HEK293 (cell line): ENCODE results near the gene LEMD1.

Experiments
- AEBP2 ChIP-seq: fragments of 450-650 bp; formaldehyde crosslinking; IDR thresholded peaks from 2 replicates; pipeline ENCODE4 v1.5.1; 2016; ENCODE audit warnings: missing biosample characterization, missing genetic modification characterization, borderline replicate concordance
- ELK4 ChIP-seq: IDR thresholded peaks from 2 replicates; pipeline ENCODE4 v1.6.1; 2011; ENCODE audit warnings: mild to moderate bottlenecking, low read depth, low read length, borderline replicate concordance
- GFI1B ChIP-seq: fragments of 450-650 bp; formaldehyde crosslinking; IDR thresholded peaks from 2 replicates; pipeline ENCODE4 v1.5.1; 2016; ENCODE audit warnings: missing biosample characterization, missing genetic modification characterization
- GLIS1 ChIP-seq: fragments of 450-650 bp; formaldehyde crosslinking; IDR thresholded peaks from 2 replicates; pipeline ENCODE4 v1.5.1; 2016; ENCODE audit warnings: missing biosample characterization, missing genetic modification characterization
- KLF16 ChIP-seq: fragments of 450-650 bp; formaldehyde crosslinking; IDR thresholded peaks from 2 replicates; pipeline ENCODE4 v1.5.1; 2017; ENCODE audit warnings: missing biosample characterization, missing genetic modification characterization
- OVOL3 ChIP-seq: fragments of 450-650 bp; formaldehyde crosslinking; IDR thresholded peaks from 2 replicates; pipeline ENCODE4 v1.5.1; 2016; ENCODE audit warnings: missing biosample characterization, missing genetic modification characterization
- SALL2 ChIP-seq: fragments of 450-650 bp; formaldehyde crosslinking; IDR thresholded peaks from 2 replicates; pipeline ENCODE4 v1.5.0; 2017; ENCODE audit warnings: missing biosample characterization, mild to moderate bottlenecking, missing genetic modification characterization, borderline replicate concordance
- SCRT2 ChIP-seq: fragments of 450-650 bp; formaldehyde crosslinking; IDR thresholded peaks from 2 replicates; pipeline ENCODE4 v1.5.1; 2016; ENCODE audit warnings: missing biosample characterization, missing genetic modification characterization
- SP7 ChIP-seq: fragments of 450-650 bp; formaldehyde crosslinking; IDR thresholded peaks from 2 replicates; pipeline ENCODE4 v1.5.1; 2016; ENCODE audit warnings: missing biosample characterization, missing genetic modification characterization
- TCF7L2 ChIP-seq: IDR thresholded peaks from 2 replicates; pipeline ENCODE4 v1.6.1; 2011; ENCODE audit warnings: low read depth, mild to moderate bottlenecking, inconsistent platforms, low read length, moderate library complexity, borderline replicate concordance
- ZBTB11 ChIP-seq: fragments of 450-650 bp; formaldehyde crosslinking; conservative IDR thresholded peaks from 2 replicates; pipeline ENCODE4 v1.5.1; 2016; ENCODE audit warnings: low read depth, missing biosample characterization, missing genetic modification characterization
- ZNF10 ChIP-seq: fragments of 450-650 bp; formaldehyde crosslinking; IDR thresholded peaks from 2 replicates; pipeline ENCODE4 v1.5.1; 2017; ENCODE audit warnings: missing biosample characterization, missing genetic modification characterization
- ZNF140 ChIP-seq: fragments of 450-650 bp; formaldehyde crosslinking; IDR thresholded peaks from 2 replicates; pipeline ENCODE4 v1.5.1; 2016; ENCODE audit warnings: missing biosample characterization, missing genetic modification characterization
- ZNF157 ChIP-seq: fragments of 450-650 bp; formaldehyde crosslinking; IDR thresholded peaks from 2 replicates; pipeline ENCODE4 v1.5.1; 2016; ENCODE audit warnings: missing biosample characterization, missing genetic modification characterization
- ZNF24 ChIP-seq: fragments of 450-650 bp; formaldehyde crosslinking; IDR thresholded peaks from 2 replicates; pipeline ENCODE4 v1.5.1; 2016; ENCODE audit warnings: missing biosample characterization, missing genetic modification characterization
- ZNF274 ChIP-seq, 2 experiments: fragments of 200-500 bp in 1 of 2; fragments of 450-650 bp in 1 of 2; sonication (Bioruptor generic) in 1 of 2; formaldehyde crosslinking in 1 of 2; IDR thresholded peaks; 2 replicates each; pipeline versions ENCODE4 v1.5.1 to v1.6.1; 2014 to 2016; ENCODE audit warnings: borderline replicate concordance in 1 of 2, inconsistent platforms in 1 of 2, low read length in 1 of 2, missing biosample characterization in 1 of 2, missing genetic modification characterization in 1 of 2
- ZNF391 ChIP-seq: fragments of 450-650 bp; formaldehyde crosslinking; IDR thresholded peaks from 2 replicates; pipeline ENCODE4 v1.5.1; 2016; ENCODE audit warnings: low read depth, missing biosample characterization, missing genetic modification characterization, borderline replicate concordance
- ZNF404 ChIP-seq: fragments of 450-650 bp; formaldehyde crosslinking; IDR thresholded peaks from 2 replicates; pipeline ENCODE4 v1.5.1; 2017; ENCODE audit warnings: missing biosample characterization, missing genetic modification characterization
- ZNF544 ChIP-seq: fragments of 450-650 bp; formaldehyde crosslinking; IDR thresholded peaks from 2 replicates; pipeline ENCODE4 v1.5.0; 2017; ENCODE audit warnings: missing biosample characterization, missing genetic modification characterization
- ZNF549 ChIP-seq: fragments of 450-650 bp; IDR thresholded peaks from 2 replicates; pipeline ENCODE4 v1.5.1; 2018; ENCODE audit warnings: missing biosample characterization, missing genetic modification characterization, mild to moderate bottlenecking, inconsistent platforms, moderate library complexity
- ZNF558 ChIP-seq: fragments of 450-650 bp; formaldehyde crosslinking; IDR thresholded peaks from 2 replicates; pipeline ENCODE4 v1.5.1; 2016; ENCODE audit warnings: missing biosample characterization, missing genetic modification characterization
- ZNF580 ChIP-seq: fragments of 450-650 bp; formaldehyde crosslinking; IDR thresholded peaks from 2 replicates; pipeline ENCODE4 v1.5.1; 2016; ENCODE audit warnings: missing biosample characterization, missing genetic modification characterization
- ZNF585B ChIP-seq: fragments of 450-650 bp; formaldehyde crosslinking; IDR thresholded peaks from 2 replicates; pipeline ENCODE4 v1.5.1; 2016; ENCODE audit warnings: missing biosample characterization, missing genetic modification characterization
- ZNF621 ChIP-seq: fragments of 450-650 bp; formaldehyde crosslinking; IDR thresholded peaks from 2 replicates; pipeline ENCODE4 v1.5.1; 2017; ENCODE audit warnings: missing biosample characterization, missing genetic modification characterization
- ZNF654 ChIP-seq: fragments of 450-650 bp; formaldehyde crosslinking; IDR thresholded peaks from 2 replicates; pipeline ENCODE4 v1.5.1; 2016; ENCODE audit warnings: low read depth, missing biosample characterization, missing genetic modification characterization
- ZNF785 ChIP-seq: fragments of 450-650 bp; formaldehyde crosslinking; IDR thresholded peaks from 2 replicates; pipeline ENCODE4 v1.5.1; 2016; ENCODE audit warnings: missing biosample characterization, missing genetic modification characterization
- ZSCAN16 ChIP-seq: fragments of 450-650 bp; formaldehyde crosslinking; IDR thresholded peaks from 2 replicates; pipeline ENCODE4 v1.5.1; 2016; ENCODE audit warnings: missing biosample characterization, missing genetic modification characterization
- TF ChIP-seq, protein P1 (sequence below): fragments of 450-650 bp; formaldehyde crosslinking; IDR thresholded peaks from 2 replicates; pipeline ENCODE4 v1.5.1; 2016; ENCODE audit warnings: missing biosample characterization, missing genetic modification characterization
- TF ChIP-seq, protein P2 (sequence below): fragments of 450-650 bp; formaldehyde crosslinking; IDR thresholded peaks from 2 replicates; pipeline ENCODE4 v1.5.1; 2017; ENCODE audit warnings: missing biosample characterization, mild to moderate bottlenecking, missing genetic modification characterization, moderate library complexity

LEMD1 gene

GRCh38 chr1:205351984-205352713, 69.7 kb downstream of the LEMD1 start (continued):
- TF ChIP-seq TCF7L2 (no peak), ZNF274 (IDR thresholded peaks at IDR 0.05; ENCODE audit: low read length) (no peak), ZNF274 (tag by site-specific recombination; IDR thresholded peaks at IDR 0.05; ENCODE audit: borderline replicate concordance) (no peak), GLIS1 (tag by site-specific recombination) (peak; percentile 18; the same call in 1 of the 2 replicates), ZNF10 (no peak), KLF16 (tag by site-specific recombination) (no peak; the same call in 1 of the 2 replicates), ZNF140 (no peak), ZNF585B (tag by site-specific recombination) (no peak), ZNF785 (tag by site-specific recombination) (no peak), ELK4 (no peak), ZSCAN16 (tag by site-specific recombination) (no peak), ZBTB11 (tag by site-specific recombination) (no peak), ZNF544 (tag by site-specific recombination) (no peak), AEBP2 (no peak), GFI1B (no peak), ZNF404 (no peak), OVOL3 (tag by site-specific recombination) (no peak), ZNF580 (no peak), ZNF621 (tag by site-specific recombination) (no peak), ZNF654 (tag by site-specific recombination) (no peak), SCRT2 (tag by site-specific recombination) (no peak), SP7 (tag by site-specific recombination) (peak; percentile 82), ZNF558 (tag by site-specific recombination) (no peak), ZNF24 (tag by site-specific recombination) (0 out of 2 replicates have a peak, but pooled peaks have one; percentile 23), SALL2 (no peak), ZNF549 (tag by site-specific recombination) (no peak), ZNF391 (tag by site-specific recombination) (no peak), ZNF157 (tag by site-specific recombination) (no peak)
- TF ChIP-seq, protein P1, sequence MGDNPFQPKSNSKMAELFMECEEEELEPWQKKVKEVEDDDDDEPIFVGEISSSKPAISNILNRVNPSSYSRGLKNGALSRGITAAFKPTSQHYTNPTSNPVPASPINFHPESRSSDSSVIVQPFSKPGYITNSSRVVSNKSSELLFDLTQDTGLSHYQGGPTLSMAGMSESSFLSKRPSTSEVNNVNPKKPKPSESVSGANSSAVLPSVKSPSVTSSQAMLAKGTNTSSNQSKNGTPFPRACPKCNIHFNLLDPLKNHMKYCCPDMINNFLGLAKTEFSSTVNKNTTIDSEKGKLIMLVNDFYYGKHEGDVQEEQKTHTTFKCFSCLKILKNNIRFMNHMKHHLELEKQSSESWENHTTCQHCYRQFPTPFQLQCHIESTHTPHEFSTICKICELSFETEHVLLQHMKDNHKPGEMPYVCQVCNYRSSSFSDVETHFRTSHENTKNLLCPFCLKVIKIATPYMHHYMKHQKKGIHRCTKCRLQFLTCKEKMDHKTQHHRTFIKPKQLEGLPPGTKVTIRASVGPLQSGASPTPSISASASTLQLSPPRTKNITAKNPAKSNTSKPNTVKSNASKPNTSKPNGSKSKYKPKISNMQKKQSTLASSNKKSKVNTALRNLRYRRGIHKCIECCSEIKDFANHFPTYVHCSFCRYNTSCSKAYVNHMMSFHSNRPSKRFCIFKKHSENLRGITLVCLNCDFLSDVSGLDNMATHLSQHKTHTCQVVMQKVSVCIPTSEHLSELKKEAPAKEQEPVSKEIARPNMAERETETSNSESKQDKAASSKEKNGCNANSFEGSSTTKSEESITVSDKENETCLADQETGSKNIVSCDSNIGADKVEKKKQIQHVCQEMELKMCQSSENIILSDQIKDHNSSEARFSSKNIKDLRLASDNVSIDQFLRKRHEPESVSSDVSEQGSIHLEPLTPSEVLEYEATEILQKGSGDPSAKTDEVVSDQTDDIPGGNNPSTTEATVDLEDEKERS (tag by site-specific recombination): no peak
- TF ChIP-seq, protein P2, sequence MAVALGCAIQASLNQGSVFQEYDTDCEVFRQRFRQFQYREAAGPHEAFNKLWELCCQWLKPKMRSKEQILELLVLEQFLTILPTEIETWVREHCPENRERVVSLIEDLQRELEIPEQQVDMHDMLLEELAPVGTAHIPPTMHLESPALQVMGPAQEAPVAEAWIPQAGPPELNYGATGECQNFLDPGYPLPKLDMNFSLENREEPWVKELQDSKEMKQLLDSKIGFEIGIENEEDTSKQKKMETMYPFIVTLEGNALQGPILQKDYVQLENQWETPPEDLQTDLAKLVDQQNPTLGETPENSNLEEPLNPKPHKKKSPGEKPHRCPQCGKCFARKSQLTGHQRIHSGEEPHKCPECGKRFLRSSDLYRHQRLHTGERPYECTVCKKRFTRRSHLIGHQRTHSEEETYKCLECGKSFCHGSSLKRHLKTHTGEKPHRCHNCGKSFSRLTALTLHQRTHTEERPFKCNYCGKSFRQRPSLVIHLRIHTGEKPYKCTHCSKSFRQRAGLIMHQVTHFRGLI (tag by site-specific recombination): no peak
